Parathyroid adenoma (tissue), 2 donors: Measurements from ENCODE around the gene TSPYL4.

Source experiments
- H2AFZ ChIP-seq: fragments of 300-600 bp; sonication (generic); one replicate; pipeline ENCODE4 v1.7.0; 2017; ENCODE audit warnings: antibody characterized with exemption, mild to moderate bottlenecking
- H3K27ac ChIP-seq: fragments of 300-600 bp; sonication (generic); one replicate; pipeline ENCODE4 v1.7.0; 2017
- H3K27me3 ChIP-seq: fragments of 300-600 bp; sonication (generic); one replicate; pipeline ENCODE4 v1.7.0; 2017; ENCODE audit warnings: low read length; ENCODE audit not compliant: control insufficient read depth, insufficient read depth
- H3K36me3 ChIP-seq: fragments of 300-600 bp; sonication (generic); one replicate; pipeline ENCODE4 v1.7.0; 2017; ENCODE audit warnings: low read length; ENCODE audit not compliant: control insufficient read depth, insufficient read depth
- H3K4me1 ChIP-seq: fragments of 300-600 bp; sonication (generic); one replicate; pipeline ENCODE4 v1.7.0; 2017; ENCODE audit warnings: control low read depth
- H3K4me2 ChIP-seq: fragments of 300-600 bp; sonication (generic); one replicate; pipeline ENCODE4 v1.7.0; 2017; ENCODE audit warnings: low read length
- H3K4me3 ChIP-seq: fragments of 300-600 bp; sonication (generic); one replicate; pipeline ENCODE4 v1.7.0; 2017; ENCODE audit warnings: low read depth, low read length
- H3K79me2 ChIP-seq: fragments of 300-600 bp; sonication (generic); one replicate; pipeline ENCODE4 v1.7.0; 2017; ENCODE audit warnings: control low read depth
- H3K9ac ChIP-seq: fragments of 300-600 bp; sonication (generic); one replicate; pipeline ENCODE4 v1.7.0; 2017; ENCODE audit warnings: mild to moderate bottlenecking
- H3K9me3 ChIP-seq: fragments of 300-600 bp; sonication (generic); one replicate; pipeline ENCODE4 v1.7.0; 2017; ENCODE audit warnings: low read length; ENCODE audit not compliant: control insufficient read depth
- TF ChIP-seq, protein P1 (sequence below): fragments of 300-600 bp; sonication (generic); IDR thresholded peaks from one replicate; pipeline ENCODE4 v1.7.0; 2017; ENCODE audit warnings: antibody characterized with exemption, mild to moderate bottlenecking
- donor health status: primary hyperparathyroidism.

The TSPYL4 gene

GRCh38 chr6:116255246-116255800, 1.4 kb upstream of the TSPYL4 start:
- Histone ChIP-seq H3K9me3 (no peaks in the 10 kb centered on the region), H3K36me3 (no peaks in the 10 kb centered on the region), H3K4me1 (peaks cover 29% of the 10 kb centered on the region), H3K9ac (no peak overlapping the region), H2AFZ (no peak overlapping the region), H3K4me3 (peak overlapping the region; percentile 97), H3K79me2 (peaks cover 24% of the 10 kb centered on the region), H3K4me2 (peak overlapping the region; percentile 99), H3K27me3 (no peaks in the 10 kb centered on the region), H3K27ac (no peak overlapping the region)
- TF ChIP-seq, protein P1, sequence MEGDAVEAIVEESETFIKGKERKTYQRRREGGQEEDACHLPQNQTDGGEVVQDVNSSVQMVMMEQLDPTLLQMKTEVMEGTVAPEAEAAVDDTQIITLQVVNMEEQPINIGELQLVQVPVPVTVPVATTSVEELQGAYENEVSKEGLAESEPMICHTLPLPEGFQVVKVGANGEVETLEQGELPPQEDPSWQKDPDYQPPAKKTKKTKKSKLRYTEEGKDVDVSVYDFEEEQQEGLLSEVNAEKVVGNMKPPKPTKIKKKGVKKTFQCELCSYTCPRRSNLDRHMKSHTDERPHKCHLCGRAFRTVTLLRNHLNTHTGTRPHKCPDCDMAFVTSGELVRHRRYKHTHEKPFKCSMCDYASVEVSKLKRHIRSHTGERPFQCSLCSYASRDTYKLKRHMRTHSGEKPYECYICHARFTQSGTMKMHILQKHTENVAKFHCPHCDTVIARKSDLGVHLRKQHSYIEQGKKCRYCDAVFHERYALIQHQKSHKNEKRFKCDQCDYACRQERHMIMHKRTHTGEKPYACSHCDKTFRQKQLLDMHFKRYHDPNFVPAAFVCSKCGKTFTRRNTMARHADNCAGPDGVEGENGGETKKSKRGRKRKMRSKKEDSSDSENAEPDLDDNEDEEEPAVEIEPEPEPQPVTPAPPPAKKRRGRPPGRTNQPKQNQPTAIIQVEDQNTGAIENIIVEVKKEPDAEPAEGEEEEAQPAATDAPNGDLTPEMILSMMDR: no peak

GRCh38 chr6:116254297-116255056, 602 bp upstream of the TSPYL4 start:
- TF ChIP-seq, protein P1: no peak
- Histone ChIP-seq H3K4me3 (peak overlapping the region; percentile 97), H3K9ac (no peak overlapping the region), H3K36me3 (no peaks in the 10 kb centered on the region), H3K27ac (peak overlapping the region; percentile 87), H3K79me2 (peaks cover 21% of the 10 kb centered on the region), H3K27me3 (no peaks in the 10 kb centered on the region), H2AFZ (peak overlapping the region; percentile 91), H3K4me1 (peaks cover 32% of the 10 kb centered on the region), H3K9me3 (no peaks in the 10 kb centered on the region), H3K4me2 (peak overlapping the region; percentile 99)

- H3K4me1 ChIP-seq: peaks cover 37% of the 10 kb centered on the region
- TF ChIP-seq, protein P1: no peak
These were observed 729 bp downstream of the TSPYL4 start for GRCh38 chr6:116253188-116253504.

DNA sequence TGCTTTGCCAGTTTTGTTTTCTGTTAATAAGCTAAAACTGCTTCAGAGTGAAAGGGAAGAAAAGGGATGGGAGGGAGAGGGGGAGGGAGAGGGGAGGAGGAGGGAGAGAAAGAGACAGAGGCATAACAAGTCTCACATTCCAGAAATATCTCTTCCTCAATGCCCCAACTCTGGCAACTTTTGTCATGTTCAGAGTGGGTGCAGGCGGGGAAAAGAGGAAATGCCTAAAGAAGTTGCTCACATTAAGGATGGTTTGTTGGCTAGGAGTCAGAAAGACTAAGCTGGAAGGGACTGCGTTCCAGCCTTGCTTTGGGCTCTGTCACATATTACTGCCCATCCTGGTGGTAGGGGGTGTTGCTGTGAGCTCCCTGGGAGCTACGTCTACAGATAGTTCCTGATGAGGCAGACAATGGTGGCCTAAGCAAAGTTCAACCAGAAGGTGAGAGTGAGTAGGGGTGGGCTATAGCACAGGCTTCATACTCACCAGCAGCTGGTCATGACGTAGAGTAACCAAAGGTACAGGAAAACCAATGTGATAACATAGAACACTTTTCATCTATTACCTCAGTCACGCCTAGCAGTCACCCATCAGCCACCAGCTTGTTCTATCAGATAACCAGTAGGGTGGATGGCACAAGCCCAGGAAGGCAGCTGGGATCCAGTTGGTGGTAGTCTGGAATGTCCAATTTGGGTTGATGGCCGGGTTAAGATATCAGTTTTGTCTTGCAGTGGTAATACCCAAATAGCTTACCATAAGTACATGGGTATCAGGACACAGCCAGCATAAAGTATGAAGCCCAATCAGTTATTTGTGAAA, 2.1 kb downstream of the TSPYL4 start:
- Histone ChIP-seq H3K27me3 (no peaks in the 10 kb centered on the region), H3K4me3 (peak overlapping the region; percentile 97), H3K4me2 (peak overlapping the region; percentile 99), H3K36me3 (no peaks in the 10 kb centered on the region), H3K79me2 (peaks cover 21% of the 10 kb centered on the region), H3K9me3 (no peaks in the 10 kb centered on the region), H3K9ac (no peak overlapping the region), H3K27ac (peak overlapping the region; percentile 11), H2AFZ (no peak overlapping the region), H3K4me1 (peaks cover 41% of the 10 kb centered on the region)
- TF ChIP-seq, protein P1: no peak

More at GRCh38 chr6:116253188-116253504, 729 bp downstream of the TSPYL4 start:
- peak overlapping the region; percentile 87 for H3K27ac ChIP-seq
- no peaks in the 10 kb centered on the region for H3K9me3 ChIP-seq
- H3K27me3 ChIP-seq: no peaks in the 10 kb centered on the region
- H3K4me2 ChIP-seq: peak overlapping the region; percentile 99
- H3K4me3 ChIP-seq: peak overlapping the region; percentile 97
- peaks cover 21% of the 10 kb centered on the region for H3K79me2 ChIP-seq
- H2AFZ ChIP-seq: peak overlapping the region; percentile 91
- peak overlapping the region; percentile 41 for H3K9ac ChIP-seq
- no peaks in the 10 kb centered on the region for H3K36me3 ChIP-seq
